ENCODE data around the gene NUDCD3.

DNA sequence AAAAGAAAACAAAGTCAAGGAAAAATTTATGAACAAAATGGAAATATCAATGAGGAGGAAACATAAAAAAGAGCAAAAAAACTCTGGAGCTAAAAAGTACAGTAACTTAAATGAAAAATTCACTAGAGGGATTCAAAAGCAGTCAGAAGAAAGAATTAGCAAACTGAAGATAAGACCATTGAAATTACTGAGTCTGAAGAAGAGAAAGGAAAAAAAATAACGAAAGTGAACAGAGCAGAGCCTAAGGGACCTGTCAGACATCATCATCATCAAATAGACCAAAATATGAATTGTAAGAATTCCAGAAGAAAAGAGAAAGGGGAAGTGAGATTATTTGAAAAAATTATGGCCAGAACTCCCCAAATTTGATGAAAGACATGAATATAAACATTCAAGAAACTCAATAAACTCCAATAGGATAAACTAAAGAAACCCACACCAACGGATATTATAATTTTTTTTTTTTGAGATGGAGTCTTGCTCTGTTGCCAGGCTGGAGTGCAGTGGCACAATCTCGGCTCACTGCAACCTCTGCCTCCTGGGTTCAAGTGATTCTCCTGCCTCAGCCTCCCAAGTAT, 34.4 kb upstream of the NUDCD3 start:
- TF ChIP-seq EZH2 (IDR thresholded peaks at IDR 0.05), result no peak
- TF ChIP-seq, protein P1, sequence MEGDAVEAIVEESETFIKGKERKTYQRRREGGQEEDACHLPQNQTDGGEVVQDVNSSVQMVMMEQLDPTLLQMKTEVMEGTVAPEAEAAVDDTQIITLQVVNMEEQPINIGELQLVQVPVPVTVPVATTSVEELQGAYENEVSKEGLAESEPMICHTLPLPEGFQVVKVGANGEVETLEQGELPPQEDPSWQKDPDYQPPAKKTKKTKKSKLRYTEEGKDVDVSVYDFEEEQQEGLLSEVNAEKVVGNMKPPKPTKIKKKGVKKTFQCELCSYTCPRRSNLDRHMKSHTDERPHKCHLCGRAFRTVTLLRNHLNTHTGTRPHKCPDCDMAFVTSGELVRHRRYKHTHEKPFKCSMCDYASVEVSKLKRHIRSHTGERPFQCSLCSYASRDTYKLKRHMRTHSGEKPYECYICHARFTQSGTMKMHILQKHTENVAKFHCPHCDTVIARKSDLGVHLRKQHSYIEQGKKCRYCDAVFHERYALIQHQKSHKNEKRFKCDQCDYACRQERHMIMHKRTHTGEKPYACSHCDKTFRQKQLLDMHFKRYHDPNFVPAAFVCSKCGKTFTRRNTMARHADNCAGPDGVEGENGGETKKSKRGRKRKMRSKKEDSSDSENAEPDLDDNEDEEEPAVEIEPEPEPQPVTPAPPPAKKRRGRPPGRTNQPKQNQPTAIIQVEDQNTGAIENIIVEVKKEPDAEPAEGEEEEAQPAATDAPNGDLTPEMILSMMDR (IDR thresholded peaks at IDR 0.05 in 2 of 3, conservative IDR thresholded peaks at IDR 0.05 in 1 of 3; ENCODE audit: borderline replicate concordance in 1 of 3, insufficient read depth in 1 of 3, low read depth in 2 of 3, low read length in 2 of 3), result no peak
- no peak for TF ChIP-seq CEBPB (IDR thresholded peaks at IDR 0.05; ENCODE audit: low read depth)
- no peak for TF ChIP-seq POLR2AphosphoS5 (IDR thresholded peaks at IDR 0.05; ENCODE audit: low read depth, low read length)
- no peak for TF ChIP-seq SIN3A (IDR thresholded peaks at IDR 0.05; ENCODE audit: low read depth)
